NCI-H1048 (cell line): ENCODE results near the gene CGRRF1.

ENCODE experiments used
- DNase-seq: peaks from one replicate; lab custom pipeline; 2025; lab: John Stamatoyannopoulos, UW

CGRRF1 gene

DNA sequence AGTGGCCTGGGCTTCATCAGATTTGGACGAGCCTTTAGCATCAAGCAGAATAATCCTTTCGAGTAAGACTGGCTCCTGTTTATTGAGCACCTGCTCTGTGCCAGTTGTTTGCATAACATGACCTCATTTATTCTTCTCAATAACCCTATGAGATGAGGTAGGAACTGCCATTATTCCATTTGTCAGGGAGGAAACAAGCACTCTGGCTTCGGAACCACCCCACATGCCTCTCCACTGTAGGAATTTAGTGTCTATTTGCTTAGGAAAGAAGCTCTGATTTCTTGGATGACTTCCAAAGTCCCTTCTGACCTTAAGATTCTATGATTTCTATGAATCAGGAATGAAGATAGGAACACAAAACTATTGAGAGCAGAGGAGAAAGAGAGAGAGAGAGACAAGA is 68.3 kb downstream of the CGRRF1 start:
- DNase-seq = no peak

DNA sequence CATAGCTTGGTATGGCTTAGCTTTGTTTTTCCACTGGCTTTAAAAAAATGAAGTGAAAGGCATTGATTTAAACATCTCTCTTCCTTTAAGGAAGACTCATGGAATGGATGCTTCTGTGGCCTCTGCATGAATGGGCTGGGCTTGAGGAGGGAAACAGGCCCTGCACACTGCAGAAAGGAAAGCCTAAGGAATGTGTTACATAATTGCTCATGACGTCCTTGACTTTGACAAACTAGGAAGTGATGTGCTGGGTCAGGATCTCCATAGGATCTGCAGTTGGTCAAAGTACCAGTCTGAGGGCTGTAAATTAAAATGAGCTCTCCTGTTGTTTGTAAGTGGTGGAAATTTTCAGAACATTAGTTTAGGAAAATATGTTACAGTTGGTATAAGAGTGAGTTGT is 69.9 kb downstream of the CGRRF1 start:
- DNase-seq = no peak

GRCh38 chr14:54580933-54581332 is 71.2 kb downstream of the CGRRF1 start:
- no peak for DNase-seq

- DNase-seq = no peak
Measured at GRCh38 chr14:54582334-54582733, 72.6 kb downstream of the CGRRF1 start.

GRCh38 chr14:54584097-54584496 is 74.4 kb downstream of the CGRRF1 start:
- no peak for DNase-seq

GRCh38 chr14:54585214-54585613 is 75.5 kb downstream of the CGRRF1 start:
- DNase-seq = no peak
